Choroid plexus epithelial cell (primary cell): ENCODE data around the gene FAF2.

Experiments
- DNase-seq: peaks from one replicate; pipeline ENCODE4 v3.0.0-alpha.2; 2010; ENCODE audit warnings: low read depth
- H3K4me3 ChIP-seq: 2 replicates; pipeline ENCODE4 v1.5.1; 2011; ENCODE audit warnings: low read depth, mild to moderate bottlenecking, control low read depth, low read length, moderate library complexity
- TF ChIP-seq, protein P1 (sequence below): conservative IDR thresholded peaks from 2 replicates; pipeline ENCODE4 v1.5.1; 2011; ENCODE audit warnings: low read depth, mild to moderate bottlenecking, control low read depth, inconsistent platforms, low read length, moderate library complexity

The FAF2 gene

DNA sequence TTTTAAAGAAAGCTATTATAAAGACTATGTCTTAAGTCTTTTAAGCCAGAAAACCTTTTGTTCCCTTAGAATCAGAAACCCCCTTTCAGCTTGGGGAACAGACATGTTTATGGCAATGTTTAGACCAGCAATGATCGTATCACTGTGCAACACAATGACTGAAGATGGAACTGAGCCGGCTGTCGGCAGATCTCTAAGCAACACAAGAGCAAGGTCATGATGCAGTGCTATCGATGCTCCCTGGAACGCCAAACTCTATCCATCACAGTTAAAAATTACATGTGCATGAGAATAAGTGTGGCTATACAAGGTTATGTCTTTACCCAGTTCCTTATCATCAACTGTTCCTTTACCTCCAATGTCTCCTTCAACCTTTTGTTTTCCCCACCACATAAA is 90.8 kb downstream of the FAF2 start:
- H3K4me3 ChIP-seq: no peak overlapping the region
- TF ChIP-seq, protein P1, sequence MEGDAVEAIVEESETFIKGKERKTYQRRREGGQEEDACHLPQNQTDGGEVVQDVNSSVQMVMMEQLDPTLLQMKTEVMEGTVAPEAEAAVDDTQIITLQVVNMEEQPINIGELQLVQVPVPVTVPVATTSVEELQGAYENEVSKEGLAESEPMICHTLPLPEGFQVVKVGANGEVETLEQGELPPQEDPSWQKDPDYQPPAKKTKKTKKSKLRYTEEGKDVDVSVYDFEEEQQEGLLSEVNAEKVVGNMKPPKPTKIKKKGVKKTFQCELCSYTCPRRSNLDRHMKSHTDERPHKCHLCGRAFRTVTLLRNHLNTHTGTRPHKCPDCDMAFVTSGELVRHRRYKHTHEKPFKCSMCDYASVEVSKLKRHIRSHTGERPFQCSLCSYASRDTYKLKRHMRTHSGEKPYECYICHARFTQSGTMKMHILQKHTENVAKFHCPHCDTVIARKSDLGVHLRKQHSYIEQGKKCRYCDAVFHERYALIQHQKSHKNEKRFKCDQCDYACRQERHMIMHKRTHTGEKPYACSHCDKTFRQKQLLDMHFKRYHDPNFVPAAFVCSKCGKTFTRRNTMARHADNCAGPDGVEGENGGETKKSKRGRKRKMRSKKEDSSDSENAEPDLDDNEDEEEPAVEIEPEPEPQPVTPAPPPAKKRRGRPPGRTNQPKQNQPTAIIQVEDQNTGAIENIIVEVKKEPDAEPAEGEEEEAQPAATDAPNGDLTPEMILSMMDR: no peak

DNA sequence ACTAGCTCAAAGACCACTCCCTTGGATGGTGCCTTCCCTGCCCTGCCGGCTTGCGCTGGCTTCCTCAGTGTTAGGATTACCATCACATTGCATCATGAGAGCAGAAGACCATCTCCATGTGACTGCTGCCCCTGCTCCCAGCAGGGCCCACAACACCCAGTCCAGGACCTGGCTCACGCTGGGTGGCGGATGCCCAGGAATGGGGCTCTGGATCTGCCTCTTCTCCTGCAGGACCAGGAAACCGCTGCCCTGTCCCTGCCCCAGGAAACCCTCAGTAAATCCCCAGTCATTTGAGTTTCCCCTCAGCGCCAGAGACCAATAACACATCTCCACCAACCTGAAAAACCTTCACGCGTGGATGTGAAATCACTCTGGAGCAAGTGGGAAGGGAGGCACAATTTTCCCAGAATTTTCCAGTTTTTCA is 92.3 kb downstream of the FAF2 start:
- TF ChIP-seq, protein P1: no peak
- DNase-seq: no peak
- H3K4me3 ChIP-seq: no peak overlapping the region

More for the DNA sequence above, 90.8 kb downstream of the FAF2 start:
- DNase-seq: no peak

GRCh38 chr5:176540956-176541337 is 92.8 kb downstream of the FAF2 start:
- H3K4me3 ChIP-seq: no peak overlapping the region
- TF ChIP-seq, protein P1: no peak
- no peak for DNase-seq

- H3K4me3 ChIP-seq: no peak overlapping the region
- TF ChIP-seq, protein P1: no peak
- no peak for DNase-seq
Measured at GRCh38 chr5:176541338-176542134, 93.4 kb downstream of the FAF2 start.

DNA sequence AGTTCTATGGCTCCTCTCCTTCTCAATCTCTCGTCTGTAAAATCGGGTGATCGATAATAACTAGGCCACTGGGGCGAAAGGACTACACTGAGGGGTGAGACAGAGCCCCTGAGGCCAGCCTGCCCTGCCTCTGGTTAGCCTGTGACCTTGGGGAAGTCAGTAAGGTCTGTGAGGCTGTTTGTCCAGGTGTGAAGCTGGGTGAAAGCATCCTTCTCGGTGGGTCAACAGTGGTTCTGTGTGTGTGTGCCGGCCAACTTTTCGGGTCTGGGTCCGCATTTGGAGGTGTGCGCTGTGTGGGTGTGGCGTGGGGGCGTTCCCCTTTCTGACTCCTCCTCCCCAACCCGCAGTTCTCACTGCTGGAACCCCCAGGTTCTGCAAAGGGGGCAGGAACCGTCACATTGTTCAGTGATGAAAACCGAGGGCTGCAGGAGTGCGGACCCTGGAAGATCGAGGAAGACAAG is 94.0 kb downstream of the FAF2 start:
- no peak for DNase-seq
- H3K4me3 ChIP-seq: peak overlapping the region; percentile 65
- TF ChIP-seq, protein P1: no peak

DNA sequence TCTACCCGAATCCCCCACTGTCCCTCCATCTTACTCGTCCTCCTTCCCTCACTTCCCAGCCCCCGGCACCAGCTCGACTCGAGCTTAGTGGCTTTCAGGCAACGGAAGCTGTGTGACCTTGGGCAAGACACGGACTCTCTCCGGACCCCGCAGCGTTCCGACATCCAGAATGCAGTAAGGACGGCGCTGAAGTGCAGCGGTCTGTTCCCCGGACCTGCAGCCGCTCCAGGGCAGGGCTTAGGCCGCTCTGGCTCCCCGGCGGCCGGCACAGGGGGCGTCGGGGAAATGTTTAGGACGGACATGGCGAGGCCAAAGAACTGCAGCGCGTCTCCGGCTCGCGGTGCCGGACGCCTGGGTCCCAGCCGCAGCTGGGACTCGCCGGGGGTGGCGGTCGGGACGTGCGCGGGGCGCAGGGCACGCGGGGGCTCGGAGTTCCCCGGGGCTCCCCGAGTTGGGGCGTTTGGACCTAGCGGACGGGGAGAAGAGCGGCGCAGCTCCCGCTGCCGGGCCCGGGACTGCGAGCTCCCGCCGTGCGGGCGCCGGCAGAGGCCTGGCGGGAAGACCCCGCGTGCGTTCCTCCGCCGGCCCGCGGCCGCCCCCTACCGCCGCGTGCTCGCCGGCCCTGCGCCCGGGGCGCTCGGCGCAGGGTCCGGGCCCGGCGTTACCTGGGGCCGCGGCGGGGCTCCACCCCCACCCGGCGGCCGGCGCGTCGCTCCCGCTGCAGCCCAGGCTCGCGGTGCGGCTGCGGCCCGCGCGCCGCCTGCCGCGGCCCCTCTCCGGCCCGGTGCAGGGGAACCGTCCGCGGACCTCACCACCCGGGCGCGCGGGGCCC is 94.6 kb downstream of the FAF2 start:
- no peak for DNase-seq
- peak overlapping the region; percentile 65 for H3K4me3 ChIP-seq
- TF ChIP-seq, protein P1: no peak
